ENCODE data around the gene CELSR1.

DNA sequence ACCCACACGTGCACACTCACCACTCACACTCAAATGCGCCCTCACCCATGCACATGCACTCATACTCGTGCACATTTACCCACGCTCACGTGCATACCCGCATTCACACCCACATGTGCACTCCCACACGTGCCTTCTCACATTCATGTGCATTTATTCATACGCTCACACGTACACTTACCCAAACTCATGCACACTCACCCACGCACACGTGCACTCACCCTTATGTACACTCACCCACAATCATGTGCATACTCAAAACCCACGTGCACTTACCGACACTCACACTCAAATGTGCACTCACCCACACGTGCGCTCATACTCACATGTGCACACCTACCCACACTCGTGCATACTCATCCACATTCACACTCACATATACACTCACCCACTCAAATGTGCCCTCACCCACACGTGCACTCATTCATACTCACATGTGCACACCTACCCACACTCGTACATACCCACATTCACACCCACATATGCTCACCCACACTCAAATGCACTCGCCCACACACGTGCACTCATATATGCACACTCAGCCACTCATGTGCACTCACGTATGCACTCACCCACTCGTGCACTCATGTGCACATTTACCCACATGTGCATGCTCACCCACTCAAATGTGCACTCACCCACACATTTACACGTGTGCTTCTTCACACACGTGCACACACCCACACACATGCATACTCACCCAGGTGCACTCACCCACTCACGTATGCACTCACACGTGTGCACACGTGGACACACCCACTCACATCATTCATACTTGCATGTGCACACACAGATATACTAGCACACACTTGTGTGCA, 117.5 kb downstream of the CELSR1 start:
- no peak for TF ChIP-seq POLR2A (IDR thresholded peaks at IDR 0.05)
- TF ChIP-seq, protein P1, sequence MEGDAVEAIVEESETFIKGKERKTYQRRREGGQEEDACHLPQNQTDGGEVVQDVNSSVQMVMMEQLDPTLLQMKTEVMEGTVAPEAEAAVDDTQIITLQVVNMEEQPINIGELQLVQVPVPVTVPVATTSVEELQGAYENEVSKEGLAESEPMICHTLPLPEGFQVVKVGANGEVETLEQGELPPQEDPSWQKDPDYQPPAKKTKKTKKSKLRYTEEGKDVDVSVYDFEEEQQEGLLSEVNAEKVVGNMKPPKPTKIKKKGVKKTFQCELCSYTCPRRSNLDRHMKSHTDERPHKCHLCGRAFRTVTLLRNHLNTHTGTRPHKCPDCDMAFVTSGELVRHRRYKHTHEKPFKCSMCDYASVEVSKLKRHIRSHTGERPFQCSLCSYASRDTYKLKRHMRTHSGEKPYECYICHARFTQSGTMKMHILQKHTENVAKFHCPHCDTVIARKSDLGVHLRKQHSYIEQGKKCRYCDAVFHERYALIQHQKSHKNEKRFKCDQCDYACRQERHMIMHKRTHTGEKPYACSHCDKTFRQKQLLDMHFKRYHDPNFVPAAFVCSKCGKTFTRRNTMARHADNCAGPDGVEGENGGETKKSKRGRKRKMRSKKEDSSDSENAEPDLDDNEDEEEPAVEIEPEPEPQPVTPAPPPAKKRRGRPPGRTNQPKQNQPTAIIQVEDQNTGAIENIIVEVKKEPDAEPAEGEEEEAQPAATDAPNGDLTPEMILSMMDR (IDR thresholded peaks at IDR 0.05) = no peak

Data from lower leg skin (tissue), 3 donors.